Skeletal muscle tissue (tissue), 4 donors: ENCODE results near the gene POTEI. TPM values are rescaled to one million over a fixed set of nuclear protein-coding genes. Genes with fewer than 3 reads are reported as not detected.
"Not testable (repeated sequence)": the region's sequence is repeated elsewhere in the genome, so short reads cannot be mapped to it uniquely, and the experiment has no call there.

Experiments used
- H3K27ac ChIP-seq: one replicate; pipeline ENCODE4 v1.7.0; 2013; ENCODE audit warnings: mild to moderate bottlenecking, low read depth, low read length, inconsistent platforms
- H3K27me3 ChIP-seq, 3 donors: one replicate each; pipeline ENCODE4 v1.7.0; 2013; ENCODE audit warnings: low read length in 3 of 3; ENCODE audit not compliant: control insufficient read depth in 3 of 3, insufficient read depth in 3 of 3
- H3K36me3 ChIP-seq, 3 donors: one replicate each; pipeline ENCODE4 v1.7.0; 2013; ENCODE audit warnings: low read length in 3 of 3; ENCODE audit not compliant: control insufficient read depth in 3 of 3, insufficient read depth in 3 of 3
- H3K4me1 ChIP-seq, 3 donors: one replicate each; pipeline ENCODE4 v1.7.0; 2013; ENCODE audit warnings: low read length in 3 of 3, mild to moderate bottlenecking in 3 of 3; ENCODE audit not compliant: control insufficient read depth in 3 of 3, insufficient read depth in 3 of 3
- H3K4me3 ChIP-seq, 3 donors: one replicate each; pipeline ENCODE4 v1.7.0; 2013; ENCODE audit warnings: low read length in 3 of 3
- H3K9ac ChIP-seq, 3 donors: one replicate each; pipeline ENCODE4 v1.7.0; 2013; ENCODE audit warnings: low read length in 3 of 3, mild to moderate bottlenecking in 3 of 3, moderate library complexity in 2 of 3, low read depth in 1 of 3
- H3K9me3 ChIP-seq, 3 donors: one replicate each; pipeline ENCODE4 v1.7.0; 2013; ENCODE audit warnings: low read length in 3 of 3; ENCODE audit not compliant: control insufficient read depth in 3 of 3
- total RNA-seq: library from RNA; depleted of rRNA; stranded (reverse); fragments of >200 nt; gene quantifications from one replicate; pipeline ENCODE4 v1.2.3, GENCODE V29; 2014
- donor health status: Osteomylitis.

The POTEI gene
- total RNA-seq: under 0.01 TPM

DNA sequence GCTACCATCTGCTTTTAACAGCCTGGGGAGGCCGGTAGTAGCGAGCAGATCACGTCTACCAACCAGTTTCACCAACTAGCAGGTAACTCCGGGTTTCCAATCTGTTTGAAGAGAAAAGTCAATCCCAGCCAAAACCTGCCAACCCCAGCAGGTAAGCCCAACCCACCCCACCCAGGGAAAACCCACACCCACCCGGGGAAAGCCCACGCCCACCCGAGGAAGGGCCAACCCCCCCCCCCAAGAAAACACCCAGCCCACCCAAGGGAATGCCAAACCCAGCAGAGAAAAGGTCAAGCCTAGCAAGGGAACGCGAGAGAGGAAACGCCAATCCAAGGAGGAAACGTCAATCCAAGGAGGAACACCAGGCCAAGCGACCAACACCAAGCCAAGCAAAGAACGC lies at the start of gene POTEI:
POTEI (minus strand) TSS at position 101 of the 400 bp plus-strand sequence; CDS start at position 8, 93 bp downstream.
- not testable (repeated sequence) for H3K27ac ChIP-seq, H3K9me3 ChIP-seq, H3K9ac ChIP-seq, H3K4me3 ChIP-seq, H3K27me3 ChIP-seq, H3K4me1 ChIP-seq, H3K36me3 ChIP-seq

DNA sequence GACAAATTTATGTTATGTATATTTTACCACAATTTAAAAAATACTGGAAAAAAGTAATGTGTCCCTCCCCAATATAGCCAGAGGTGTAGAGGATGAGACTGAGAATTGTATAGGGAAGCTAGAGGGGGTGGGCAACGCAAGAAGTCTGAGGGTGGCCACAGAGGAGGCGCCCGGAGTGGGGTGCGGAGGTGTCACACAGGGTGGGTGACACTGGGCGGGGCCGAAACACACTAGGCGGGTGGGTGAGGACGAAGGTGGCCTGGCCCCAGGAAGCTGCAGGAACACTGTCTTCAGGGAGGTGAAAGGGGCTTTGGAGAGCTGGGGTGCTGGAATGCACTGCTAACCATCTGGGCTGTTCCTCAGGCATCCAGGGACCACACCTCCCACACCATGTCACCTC lies 47.3 kb upstream of the POTEI start:
- H3K27me3 ChIP-seq, H3K4me3 ChIP-seq, H3K9me3 ChIP-seq, H3K36me3 ChIP-seq, H3K27ac ChIP-seq, H3K9ac ChIP-seq, H3K4me1 ChIP-seq: not testable (repeated sequence)

DNA sequence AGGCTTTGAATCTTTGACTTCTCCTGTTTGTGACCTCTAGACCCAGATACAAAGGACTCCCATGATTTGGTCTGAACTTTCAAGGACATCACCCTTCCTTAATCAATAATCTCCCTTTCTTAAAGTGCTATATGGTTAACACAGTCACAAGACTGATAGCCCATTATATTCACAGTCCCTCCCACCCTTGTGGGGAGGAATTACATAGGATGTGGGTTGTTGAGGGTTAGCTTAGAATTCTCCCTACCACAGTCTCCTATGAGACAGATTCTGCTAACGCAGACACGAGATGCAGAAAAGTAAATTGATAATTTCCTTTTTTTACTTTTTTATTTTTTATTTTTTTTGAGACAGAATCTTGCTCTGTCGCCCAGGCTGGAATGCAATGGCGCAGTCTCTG lies 45.0 kb upstream of the POTEI start:
- not testable (repeated sequence) for H3K9me3 ChIP-seq, H3K4me1 ChIP-seq, H3K27me3 ChIP-seq, H3K4me3 ChIP-seq, H3K36me3 ChIP-seq, H3K9ac ChIP-seq, H3K27ac ChIP-seq

DNA sequence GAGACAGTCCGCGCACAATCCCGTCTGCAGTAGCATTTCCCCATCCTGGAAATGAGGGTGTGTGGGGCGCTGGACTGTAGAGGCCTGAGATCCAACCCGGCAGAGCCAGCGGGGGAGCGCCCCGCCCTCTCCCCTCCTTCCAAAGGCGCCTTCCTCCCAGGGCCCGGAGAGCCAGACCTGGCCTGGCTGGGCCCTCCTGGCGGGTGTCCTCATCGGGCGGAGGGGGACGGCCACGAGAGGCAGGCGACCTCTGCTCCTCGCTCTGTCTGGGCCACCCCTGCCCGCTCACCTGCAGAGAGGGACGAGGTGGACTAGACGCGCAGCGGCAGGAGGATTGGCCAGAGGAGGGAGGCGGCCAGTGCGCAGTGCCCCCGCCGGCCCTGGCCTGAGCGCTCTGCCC lies 40.3 kb upstream of the POTEI start:
- not testable (repeated sequence) for H3K27me3 ChIP-seq, H3K9ac ChIP-seq, H3K9me3 ChIP-seq, H3K4me1 ChIP-seq, H3K4me3 ChIP-seq, H3K36me3 ChIP-seq, H3K27ac ChIP-seq

DNA sequence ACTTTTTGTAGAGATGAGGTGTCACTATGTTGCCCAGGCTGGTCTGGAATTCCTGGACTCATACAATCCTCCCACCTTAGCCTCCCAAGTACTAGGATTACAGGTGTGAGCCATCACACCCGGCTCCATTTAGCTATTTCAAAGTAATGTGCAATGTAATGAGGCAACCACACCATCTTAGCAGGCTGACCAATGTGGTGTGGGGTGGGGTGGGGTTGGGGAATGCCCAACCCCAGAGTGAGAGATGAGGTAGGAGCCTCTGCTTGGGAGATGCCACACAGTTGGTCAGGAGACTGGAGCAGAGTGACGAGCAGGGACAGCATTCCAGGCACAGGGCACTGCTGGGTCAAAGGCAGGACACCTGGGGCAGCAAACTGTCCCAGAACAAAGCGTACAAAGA lies 39.3 kb upstream of the POTEI start:
- not testable (repeated sequence) for H3K36me3 ChIP-seq, H3K4me1 ChIP-seq, H3K4me3 ChIP-seq, H3K9ac ChIP-seq, H3K27ac ChIP-seq, H3K9me3 ChIP-seq, H3K27me3 ChIP-seq

DNA sequence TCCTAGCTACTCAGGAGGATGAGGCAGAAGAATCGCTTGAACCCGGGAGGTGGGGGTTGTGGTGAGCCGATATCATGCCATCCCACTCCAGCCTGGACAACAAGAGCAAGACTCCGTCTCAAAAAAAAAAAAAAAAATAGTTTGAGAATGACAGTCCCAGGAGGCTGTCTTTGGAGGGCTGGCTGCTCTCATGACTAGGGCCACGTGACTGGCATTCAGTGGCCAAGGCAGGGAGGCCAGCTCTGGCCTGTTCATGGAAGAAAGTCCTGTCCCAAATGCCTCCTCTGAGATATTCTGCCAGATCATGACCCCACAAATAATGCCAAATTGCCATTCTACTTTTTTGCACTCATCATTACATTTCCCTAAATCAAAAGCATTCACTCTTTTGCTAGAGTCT lies 35.9 kb upstream of the POTEI start:
- not testable (repeated sequence) for H3K4me1 ChIP-seq, H3K4me3 ChIP-seq, H3K9ac ChIP-seq, H3K36me3 ChIP-seq, H3K27me3 ChIP-seq, H3K9me3 ChIP-seq, H3K27ac ChIP-seq

GRCh38 chr2:130543785-130544528 lies 34.8 kb upstream of the POTEI start:
- not testable (repeated sequence) for H3K27ac ChIP-seq, H3K9ac ChIP-seq, H3K36me3 ChIP-seq, H3K4me1 ChIP-seq, H3K4me3 ChIP-seq, H3K27me3 ChIP-seq, H3K9me3 ChIP-seq

DNA sequence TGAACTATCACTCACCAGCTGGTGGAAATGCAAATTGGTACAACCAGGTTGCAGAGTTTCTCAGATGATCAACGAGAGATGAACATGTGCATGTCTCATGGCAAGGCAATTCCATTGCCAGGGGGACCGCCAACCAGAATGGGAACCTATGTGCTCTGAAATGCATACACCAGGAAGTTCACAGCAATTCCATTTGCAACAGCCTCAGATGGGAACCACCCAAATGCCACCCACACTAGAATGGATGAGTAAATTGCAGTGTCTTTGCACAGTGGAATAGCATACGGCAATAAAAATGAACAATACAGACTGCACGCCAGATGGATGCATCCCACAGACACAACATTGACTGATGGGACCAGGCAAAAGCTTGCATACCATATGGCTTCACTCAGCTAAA lies 33.7 kb upstream of the POTEI start:
- H3K36me3 ChIP-seq, H3K27ac ChIP-seq, H3K27me3 ChIP-seq, H3K9me3 ChIP-seq, H3K4me3 ChIP-seq, H3K9ac ChIP-seq, H3K4me1 ChIP-seq: not testable (repeated sequence)

DNA sequence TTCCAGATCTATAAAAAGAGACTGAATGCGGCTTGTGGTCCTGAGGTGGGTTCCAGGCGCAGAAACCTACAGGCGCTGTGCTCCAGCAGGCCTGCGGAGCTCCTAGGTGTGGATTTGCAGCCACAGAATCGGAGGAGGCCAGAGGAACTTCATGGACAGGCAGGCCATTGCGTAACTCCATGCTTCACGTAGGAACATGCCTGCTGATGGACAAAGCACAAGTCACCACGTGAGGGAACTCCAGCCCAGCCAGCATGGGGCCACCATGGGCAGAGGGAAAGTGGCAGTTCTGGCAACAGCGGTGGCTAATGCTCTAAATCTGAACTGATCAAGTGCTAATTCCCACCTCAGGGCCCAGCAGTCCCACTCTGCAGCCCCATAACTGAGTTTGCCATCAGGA lies 29.1 kb upstream of the POTEI start:
- H3K4me1 ChIP-seq, H3K4me3 ChIP-seq, H3K27me3 ChIP-seq, H3K9ac ChIP-seq, H3K9me3 ChIP-seq, H3K27ac ChIP-seq, H3K36me3 ChIP-seq: not testable (repeated sequence)

DNA sequence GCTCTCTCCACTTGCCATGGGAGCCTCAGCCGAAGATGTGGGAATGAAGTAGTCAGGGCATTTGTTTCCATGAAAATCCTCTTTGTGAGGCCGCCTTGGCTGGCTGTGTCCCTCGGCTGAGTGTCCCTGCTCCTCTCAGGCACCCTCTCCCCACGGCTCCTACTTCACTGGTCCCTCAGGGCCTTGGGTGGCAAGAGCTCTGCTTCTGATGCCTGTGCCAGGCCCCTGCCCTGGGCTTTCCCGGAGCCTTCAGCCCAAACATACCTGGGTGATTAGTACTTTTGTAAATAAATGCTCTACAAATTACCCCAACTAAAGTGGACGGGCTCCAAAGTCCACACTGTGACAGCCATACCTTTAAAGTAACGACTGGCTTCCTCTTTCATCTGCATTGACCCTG lies 27.5 kb upstream of the POTEI start:
- not testable (repeated sequence) for H3K4me1 ChIP-seq, H3K9me3 ChIP-seq, H3K36me3 ChIP-seq, H3K27ac ChIP-seq, H3K4me3 ChIP-seq, H3K27me3 ChIP-seq, H3K9ac ChIP-seq

DNA sequence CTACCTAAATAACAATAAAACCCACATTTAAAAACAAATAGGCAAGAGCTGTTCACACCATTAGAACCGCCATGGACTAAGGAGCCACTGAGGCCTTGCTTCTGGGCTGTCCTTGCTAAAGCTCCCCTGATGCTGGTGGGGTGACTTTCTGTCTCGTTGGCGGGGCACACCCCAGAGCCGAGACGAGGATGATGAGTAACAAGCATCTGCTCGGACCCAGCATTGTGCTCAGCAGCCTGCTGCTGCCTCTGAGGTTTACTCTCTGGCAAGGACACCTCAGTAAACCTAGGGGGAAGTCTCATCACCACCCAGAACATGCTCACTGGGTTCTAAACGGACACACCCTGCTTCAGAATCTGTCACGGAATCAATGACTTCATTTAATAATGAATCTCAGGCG lies 22.5 kb upstream of the POTEI start:
- H3K36me3 ChIP-seq, H3K4me3 ChIP-seq, H3K4me1 ChIP-seq, H3K9ac ChIP-seq, H3K27me3 ChIP-seq, H3K27ac ChIP-seq, H3K9me3 ChIP-seq: not testable (repeated sequence)
